HG03060 (cell line): ENCODE measurements around the gene MYO7A.

Experiments used
- ATAC-seq: cut with Tn5 transposase; IDR thresholded peaks from one replicate; pipeline ENCODE4 v1.9.1; 2021; ENCODE audit warnings: low read depth, moderate number of reproducible peaks; ENCODE audit not compliant: unreplicated experiment

MYO7A gene

GRCh38 chr11:77126156-77126775 lies 1.8 kb upstream of the MYO7A start:
- ATAC-seq: no peak

GRCh38 chr11:77126861-77127234 lies 1.2 kb upstream of the MYO7A start:
- ATAC-seq: no peak

- no peak for ATAC-seq
Observed at GRCh38 chr11:77127235-77127911, 673 bp upstream of the MYO7A start.

- ATAC-seq: no peak
Observed at GRCh38 chr11:77129069-77129841, 1.2 kb downstream of the MYO7A start.

- no peak for ATAC-seq
Observed at GRCh38 chr11:77129842-77130756, 2.1 kb downstream of the MYO7A start.

- no peak for ATAC-seq
Observed at GRCh38 chr11:77130763-77131513, 2.9 kb downstream of the MYO7A start.

- no peak for ATAC-seq
Observed at GRCh38 chr11:77131560-77131959, 3.5 kb downstream of the MYO7A start.

- no peak for ATAC-seq
Observed at GRCh38 chr11:77135069-77135468, 7.0 kb downstream of the MYO7A start.

GRCh38 chr11:77136074-77136473 lies 8.0 kb downstream of the MYO7A start:
- ATAC-seq: no peak

GRCh38 chr11:77136784-77137420 lies 8.9 kb downstream of the MYO7A start:
- no peak for ATAC-seq

- no peak for ATAC-seq
Observed at GRCh38 chr11:77137421-77137820, 9.4 kb downstream of the MYO7A start.

- ATAC-seq: no peak
Observed at GRCh38 chr11:77138106-77138649, 10.1 kb downstream of the MYO7A start.

- no peak for ATAC-seq
Observed at GRCh38 chr11:77139201-77139600, 11.2 kb downstream of the MYO7A start.

GRCh38 chr11:77140231-77140851 lies 12.3 kb downstream of the MYO7A start:
- ATAC-seq: no peak

- ATAC-seq: no peak
Observed at GRCh38 chr11:77141034-77141433, 13.0 kb downstream of the MYO7A start.

- ATAC-seq: no peak
Observed at GRCh38 chr11:77141475-77141874, 13.4 kb downstream of the MYO7A start.

- ATAC-seq: no peak
Observed at GRCh38 chr11:77142091-77142975, 14.3 kb downstream of the MYO7A start.
